GM23338 (cell line): Measurements from ENCODE around the gene ZNF646.

ENCODE experiments used
- EZH2 ChIP-seq: fragments of 200-600 bp; sonication (generic); IDR thresholded peaks from one replicate; pipeline ENCODE4 v1.8.0; 2017; ENCODE audit warnings: antibody characterized with exemption, mild to moderate bottlenecking, low read depth; ENCODE audit not compliant: unreplicated experiment
- POLR2AphosphoS5 ChIP-seq: IDR thresholded peaks from 2 replicates; pipeline ENCODE4 v1.6.1; 2016; ENCODE audit warnings: antibody characterized with exemption, low read depth
- TF ChIP-seq, protein P1 (sequence below), 2 experiments: fragments of 200-600 bp in 1 of 2; sonication (generic) in 1 of 2; conservative IDR thresholded peaks; 2 replicates each; pipeline versions ENCODE4 v1.5.1 to v1.6.1; 2016 to 2017; ENCODE audit warnings: antibody characterized with exemption in 2 of 2, low read depth in 2 of 2, mild to moderate bottlenecking in 2 of 2, moderate library complexity in 1 of 2

- TF ChIP-seq, protein P1, sequence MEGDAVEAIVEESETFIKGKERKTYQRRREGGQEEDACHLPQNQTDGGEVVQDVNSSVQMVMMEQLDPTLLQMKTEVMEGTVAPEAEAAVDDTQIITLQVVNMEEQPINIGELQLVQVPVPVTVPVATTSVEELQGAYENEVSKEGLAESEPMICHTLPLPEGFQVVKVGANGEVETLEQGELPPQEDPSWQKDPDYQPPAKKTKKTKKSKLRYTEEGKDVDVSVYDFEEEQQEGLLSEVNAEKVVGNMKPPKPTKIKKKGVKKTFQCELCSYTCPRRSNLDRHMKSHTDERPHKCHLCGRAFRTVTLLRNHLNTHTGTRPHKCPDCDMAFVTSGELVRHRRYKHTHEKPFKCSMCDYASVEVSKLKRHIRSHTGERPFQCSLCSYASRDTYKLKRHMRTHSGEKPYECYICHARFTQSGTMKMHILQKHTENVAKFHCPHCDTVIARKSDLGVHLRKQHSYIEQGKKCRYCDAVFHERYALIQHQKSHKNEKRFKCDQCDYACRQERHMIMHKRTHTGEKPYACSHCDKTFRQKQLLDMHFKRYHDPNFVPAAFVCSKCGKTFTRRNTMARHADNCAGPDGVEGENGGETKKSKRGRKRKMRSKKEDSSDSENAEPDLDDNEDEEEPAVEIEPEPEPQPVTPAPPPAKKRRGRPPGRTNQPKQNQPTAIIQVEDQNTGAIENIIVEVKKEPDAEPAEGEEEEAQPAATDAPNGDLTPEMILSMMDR (conservative IDR thresholded peaks at IDR 0.05; ENCODE audit: low read depth in 2 of 2): no peak
- TF ChIP-seq POLR2AphosphoS5 (no peak), EZH2 (no peak)
Observed at GRCh38 chr16:31132303-31132979, 58.2 kb downstream of the ZNF646 start.
